SK-N-SH (cell line): ENCODE measurements around the gene PDIA6. TPM values are rescaled to one million over a fixed set of nuclear protein-coding genes. Genes with fewer than 3 reads are reported as not detected.

Source experiments
- CTCF ChIA-PET: fragments of 300-600, 350-600 bp; formaldehyde crosslinking; extraction: SDS; loops from one replicate; lab custom pipeline; 2021; lab: Yijun Ruan, JAX
- POLR2A ChIA-PET: fragments of 350-600 bp; sonication (Branson Sonifier 250); formaldehyde crosslinking; extraction: SDS; loops from one replicate; lab custom pipeline; 2020; ENCODE audit warnings: antibody characterized with exemption, inconsistent platforms; lab: Yijun Ruan, JAX
- DNase-seq: peaks from one replicate; pipeline ENCODE4 v3.0.0; 2012
- H2AFZ ChIP-seq: fragments of 200-600 bp; sonication (generic); 2 replicates; pipeline ENCODE4 v1.8.1; 2016; ENCODE audit warnings: antibody characterized with exemption, mild to moderate bottlenecking, low read depth
- H3F3A ChIP-seq: fragments of 200-600 bp; sonication (generic); replicated peaks from 2 replicates; pipeline ENCODE3; 2016; ENCODE audit warnings: antibody characterized with exemption, mild to moderate bottlenecking; ENCODE audit not compliant: insufficient read depth
- H3K27ac ChIP-seq, 2 experiments: fragments of 200-500 bp in 1 of 2; fragments of 200-600 bp in 1 of 2; sonication (Bioruptor generic) in 1 of 2; sonication (generic), shearing (Covaris generic) in 1 of 2; 2 replicates each; pipeline versions ENCODE4 v1.5.1 to v1.6.1; 2014 to 2016; ENCODE audit warnings: low read depth in 2 of 2, inconsistent platforms in 1 of 2, low read length in 1 of 2, mild to moderate bottlenecking in 1 of 2, mixed read lengths in 1 of 2
- H3K27me3 ChIP-seq: fragments of 200-600 bp; sonication (generic), shearing (Covaris generic); 2 replicates; pipeline ENCODE4 v1.6.1; 2016; ENCODE audit warnings: mixed run types; ENCODE audit not compliant: insufficient read depth
- H3K36me3 ChIP-seq, 2 experiments: fragments of 200-500 bp in 1 of 2; fragments of 200-600 bp in 1 of 2; sonication (Bioruptor generic) in 1 of 2; sonication (generic) in 1 of 2; replicated peaks in 1 of 2; 2 replicates each; pipeline versions ENCODE3 to v1.5.1; 2014 to 2016; ENCODE audit warnings: low read length in 1 of 2, mild to moderate bottlenecking in 1 of 2; ENCODE audit not compliant: insufficient read depth in 2 of 2, control insufficient read depth in 1 of 2
- H3K4me1 ChIP-seq, 2 experiments: fragments of 200-500 bp in 1 of 2; fragments of 200-600 bp in 1 of 2; sonication (Bioruptor generic) in 1 of 2; sonication (generic), shearing (Covaris generic) in 1 of 2; 2 replicates each; pipeline versions ENCODE4 v1.5.1 to v1.6.1; 2014 to 2016; ENCODE audit warnings: low read depth in 1 of 2, low read length in 1 of 2, mixed run types in 1 of 2; ENCODE audit not compliant: insufficient read depth in 2 of 2, control insufficient read depth in 1 of 2
- H3K4me2 ChIP-seq: fragments of 200-600 bp; sonication (generic), shearing (Covaris generic); 2 replicates; pipeline ENCODE4 v1.6.1; 2017; ENCODE audit warnings: mixed run types
- H3K4me3 ChIP-seq, 2 experiments: fragments of 200-500 bp in 1 of 2; fragments of 200-600 bp in 1 of 2; sonication (Bioruptor generic) in 1 of 2; sonication (generic), shearing (Covaris generic) in 1 of 2; 2 replicates each; pipeline versions ENCODE4 v1.5.1 to v1.8.1; 2014 to 2016; ENCODE audit warnings: low read depth in 2 of 2, inconsistent platforms in 1 of 2, low read length in 1 of 2, mild to moderate bottlenecking in 1 of 2, mixed read lengths in 1 of 2, moderate library complexity in 1 of 2
- H3K79me2 ChIP-seq: fragments of 200-600 bp; sonication (generic); 2 replicates; pipeline ENCODE4 v1.8.1; 2017; ENCODE audit warnings: mild to moderate bottlenecking; ENCODE audit not compliant: insufficient read depth
- H3K9ac ChIP-seq: fragments of 200-600 bp; sonication (generic); 2 replicates; pipeline ENCODE4 v1.6.1; 2017; ENCODE audit warnings: mixed run types
- H3K9me2 ChIP-seq: fragments of 200-600 bp; sonication (generic); 2 replicates; pipeline ENCODE4 v1.6.1; 2017; ENCODE audit warnings: mixed run types
- H3K9me3 ChIP-seq: fragments of 200-600 bp; sonication (generic); 2 replicates; pipeline ENCODE4 v1.6.1; 2017; ENCODE audit warnings: mixed run types, mild to moderate bottlenecking, moderate library complexity
- H4K20me1 ChIP-seq: fragments of 200-600 bp; sonication (generic); 2 replicates; pipeline ENCODE4 v1.6.1; 2017; ENCODE audit warnings: mild to moderate bottlenecking, mixed run types; ENCODE audit not compliant: insufficient read depth
- CHD2 ChIP-seq: fragments of 150-350 bp; IDR thresholded peaks from 2 replicates; pipeline ENCODE4 v1.6.1; 2018; ENCODE audit warnings: low read length; ENCODE audit not compliant: partially characterized antibody
- CTCF ChIP-seq: fragments of 200-600 bp; sonication (generic); IDR thresholded peaks from 2 replicates; pipeline ENCODE4 v1.6.1; 2017; ENCODE audit warnings: antibody characterized with exemption, mild to moderate bottlenecking, moderate library complexity
- FOXJ3 ChIP-seq: sonication (generic); formaldehyde crosslinking; IDR thresholded peaks from 2 replicates; pipeline ENCODE4 v1.5.1; 2020; ENCODE audit warnings: mild to moderate bottlenecking, missing genetic modification reagents
- IRF3 ChIP-seq: fragments of 150-350 bp; IDR thresholded peaks from 2 replicates; pipeline ENCODE4 v1.6.1; 2016; ENCODE audit warnings: mild to moderate bottlenecking, low read depth, low read length
- NFIC ChIP-seq: IDR thresholded peaks from 2 replicates; pipeline ENCODE4 v1.4.0; 2012; ENCODE audit warnings: borderline replicate concordance
- RAD21 ChIP-seq: IDR thresholded peaks from 2 replicates; pipeline ENCODE4 v1.6.1; 2012; ENCODE audit warnings: mild to moderate bottlenecking, low read length
- RCOR1 ChIP-seq: fragments of 150-350 bp; IDR thresholded peaks from 2 replicates; pipeline ENCODE4 v1.6.1; 2017; ENCODE audit warnings: antibody characterized with exemption, low read length
- SMC3 ChIP-seq: IDR thresholded peaks from 2 replicates; pipeline ENCODE4 v1.6.1; 2012; ENCODE audit warnings: low read depth, low read length, improper control_type of control experiment
- TAF1 ChIP-seq: IDR thresholded peaks from 2 replicates; pipeline ENCODE4 v1.6.1; 2012; ENCODE audit warnings: low read depth, mild to moderate bottlenecking, low read length, moderate library complexity, borderline replicate concordance
- USF2 ChIP-seq: fragments of 150-350 bp; IDR thresholded peaks from 2 replicates; pipeline ENCODE4 v1.6.1; 2017; ENCODE audit warnings: antibody characterized with exemption, low read length, low read depth, borderline replicate concordance
- WGBS: methylation state at CpG from one replicate; pipeline ENCODE4 v1.1.6; 2017; ENCODE audit warnings: low lambda C conversion rate; 5-methylcytosine and 5-hydroxymethylcytosine counted together
- polyA plus RNA-seq, 3 experiments: library from polyadenylated mRNA; depleted of rRNA; stranded (reverse); fragments of >200 nt; gene quantifications; 2 replicates each; pipeline ENCODE4 v1.2.3, GENCODE V29; 2012

The PDIA6 gene
- polyA plus RNA-seq, 1 of the 3 experiments (the other 2 are of a cell fraction) = 325 TPM

- no peaks in the 10 kb centered on the region for H3K27me3 ChIP-seq
- H3K4me2 ChIP-seq = no peak overlapping the region
- no peak for DNase-seq
- POLR2A ChIA-PET = no interaction called here
- no peak overlapping the region for H2AFZ ChIP-seq
- no peaks in the 10 kb centered on the region for H3K4me1 ChIP-seq
- peaks cover 61 to 69% of the 10 kb centered on the region in 2 experiments for H3K36me3 ChIP-seq
- H3K9me2 ChIP-seq = no peaks in the 10 kb centered on the region
- H3F3A ChIP-seq = no peaks in the 10 kb centered on the region
- no peak for TF ChIP-seq RAD21
- no peak for TF ChIP-seq NFIC
- TF ChIP-seq IRF3 = no peak
- TF ChIP-seq CTCF = no peak
- TF ChIP-seq CHD2 = no peak
- TF ChIP-seq SMC3 = no peak
- TF ChIP-seq USF2 = no peak
- TF ChIP-seq RCOR1 = no peak
- no peak for TF ChIP-seq TAF1
- no peak overlapping the region for H3K4me3 ChIP-seq
- no peaks in the 10 kb centered on the region for H3K9me3 ChIP-seq
- WGBS = 73% methylated on average over 7 of the region's 7 CpGs
- CTCF ChIA-PET = interaction anchor here (0.8 to 0.9 kb wide), 3 partner anchors 8 to 12 kb away, joined by 3 read pairs; no protein-coding TSS in a partner anchor
- peaks cover 61% of the 10 kb centered on the region for H3K79me2 ChIP-seq
- H3K27ac ChIP-seq = no peak overlapping the region
- H3K9ac ChIP-seq = no peak overlapping the region
- peaks cover 25% of the 10 kb centered on the region for H4K20me1 ChIP-seq
Measured at GRCh38 chr2:10795508-10796046, 17.0 kb downstream of the PDIA6 start.

GRCh38 chr2:10794876-10795275 is 17.7 kb downstream of the PDIA6 start:
- no peaks in the 10 kb centered on the region for H3K9me3 ChIP-seq
- H3F3A ChIP-seq = no peaks in the 10 kb centered on the region
- H2AFZ ChIP-seq = no peak overlapping the region
- H3K4me2 ChIP-seq = no peak overlapping the region
- peaks cover 22% of the 10 kb centered on the region for H4K20me1 ChIP-seq
- H3K27ac ChIP-seq = no peak overlapping the region
- H3K27me3 ChIP-seq = no peaks in the 10 kb centered on the region
- no peaks in the 10 kb centered on the region for H3K9me2 ChIP-seq
- H3K79me2 ChIP-seq = peaks cover 54% of the 10 kb centered on the region
- ChIA-PET POLR2A (no interaction called here), CTCF (interaction anchor here (0.8 kb wide), 1 partner anchor 9 kb away, joined by 3 read pairs; no protein-coding TSS in a partner anchor)
- H3K9ac ChIP-seq = no peak overlapping the region
- DNase-seq = no peak
- TF ChIP-seq FOXJ3 = no peak
- TF ChIP-seq RAD21 = no peak
- no peaks in the 10 kb centered on the region for H3K4me1 ChIP-seq
- 80% methylated on average over 5 of the region's 5 CpGs for WGBS
- peaks cover 67 to 70% of the 10 kb centered on the region in 2 experiments for H3K36me3 ChIP-seq
- no peak overlapping the region for H3K4me3 ChIP-seq
